GM18507 (cell line): Measurements from ENCODE around the gene PRCP.

ENCODE experiments used
- DNase-seq: peaks from one replicate; pipeline ENCODE4 v3.0.0; 2011; ENCODE audit warnings: low read depth; ENCODE audit not compliant: insufficient read length; ENCODE audit errors: extremely low spot score
- FAIRE-seq: peaks from 2 replicates; lab custom pipeline; 2011; peaks lifted over from hg19 to GRCh38; lab: Jason Lieb, UNC

PRCP gene

DNA sequence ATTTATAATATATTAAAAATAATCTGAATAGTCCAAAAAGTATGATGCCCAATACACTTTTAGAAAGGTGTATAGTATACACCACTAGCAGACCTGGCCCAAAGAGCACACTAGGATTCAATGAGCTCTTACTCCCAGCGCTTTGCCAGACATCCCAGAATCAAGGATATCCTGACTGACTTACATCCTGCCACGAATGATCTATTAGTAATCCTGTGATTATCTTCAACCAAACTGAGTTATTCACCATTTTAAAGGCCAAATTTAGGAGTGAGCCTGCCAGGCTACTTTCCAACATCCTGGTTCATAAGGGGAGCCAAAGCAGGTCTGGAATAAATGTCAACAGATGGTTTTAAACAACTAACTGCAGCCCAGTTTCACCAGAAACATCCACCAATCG, 105.7 kb downstream of the PRCP start:
- DNase-seq = no peak
- no peak for FAIRE-seq

DNA sequence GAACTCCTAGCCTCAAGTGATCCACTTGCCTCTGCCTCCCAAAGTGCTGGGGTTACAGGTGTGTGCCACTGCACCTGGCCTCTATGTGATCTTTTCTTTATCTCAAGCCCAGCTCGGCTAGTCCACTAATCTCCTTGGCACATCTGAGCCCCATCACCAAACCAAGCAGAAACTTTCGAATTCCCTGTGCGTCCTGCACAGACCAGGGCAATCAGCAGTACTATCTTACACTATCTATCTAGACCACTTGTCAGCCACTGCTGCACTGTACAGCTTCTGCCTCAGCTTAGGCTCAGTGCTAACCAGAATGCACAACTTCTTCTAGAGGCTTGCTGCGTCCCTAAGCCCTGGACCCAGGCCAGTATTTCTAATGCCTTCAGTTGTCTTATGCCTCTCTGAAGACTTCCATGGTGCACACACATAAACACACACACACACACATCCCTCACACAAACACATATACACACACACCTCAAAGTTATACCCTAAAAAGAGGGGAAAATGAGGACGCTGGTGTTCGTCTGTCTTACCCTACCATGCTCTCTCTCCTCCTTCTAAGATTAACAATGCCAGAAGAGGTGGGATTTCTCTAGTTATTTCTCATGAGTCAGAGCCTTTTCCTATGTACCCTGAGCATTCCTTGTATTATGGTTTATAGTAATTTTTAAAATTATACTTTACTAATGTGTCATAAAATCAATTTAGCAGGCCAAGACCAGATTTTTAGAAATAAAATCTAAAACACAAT, 107.2 kb downstream of the PRCP start:
- DNase-seq (no peak), FAIRE-seq (no peak)

DNA sequence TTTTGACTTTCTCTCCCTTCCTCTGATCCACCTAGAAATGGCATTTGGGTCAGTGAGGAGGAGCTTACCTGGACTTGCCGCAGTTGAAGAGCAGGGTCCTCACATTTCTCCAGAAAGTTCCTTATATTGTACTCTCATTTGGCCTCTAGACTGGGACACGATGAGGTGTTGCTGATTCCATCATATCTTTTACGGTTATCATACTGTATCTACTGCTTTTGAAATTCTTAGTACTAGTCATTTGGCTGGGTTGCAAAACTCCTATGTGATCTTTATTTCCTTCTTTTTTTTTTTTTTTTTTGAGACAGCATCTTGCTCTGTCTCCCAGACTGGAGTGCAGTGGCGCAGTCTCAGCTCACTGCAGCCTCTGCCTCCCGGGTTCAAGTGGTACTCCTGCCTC, 107.9 kb downstream of the PRCP start:
- FAIRE-seq = no peak
- DNase-seq = no peak

DNA sequence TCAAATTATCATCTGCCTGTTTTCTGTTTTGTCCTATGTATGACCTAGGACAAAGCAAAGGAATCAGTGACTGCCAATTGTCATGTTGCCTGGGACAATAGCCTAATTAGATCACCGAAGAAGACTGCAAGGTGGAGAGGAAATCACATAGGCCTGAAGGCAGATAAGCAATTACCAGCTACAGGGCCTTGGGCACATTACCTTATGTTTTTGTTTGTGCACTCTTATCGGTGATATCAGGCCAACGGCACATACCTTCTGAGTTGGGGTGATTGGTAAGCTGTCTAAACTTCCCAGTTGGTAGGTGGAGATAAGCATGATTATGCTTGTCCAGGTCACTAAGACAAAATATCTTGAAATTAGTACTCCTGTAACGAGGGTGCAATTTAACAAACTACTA, 108.5 kb downstream of the PRCP start:
- FAIRE-seq (no peak), DNase-seq (no peak)

DNA sequence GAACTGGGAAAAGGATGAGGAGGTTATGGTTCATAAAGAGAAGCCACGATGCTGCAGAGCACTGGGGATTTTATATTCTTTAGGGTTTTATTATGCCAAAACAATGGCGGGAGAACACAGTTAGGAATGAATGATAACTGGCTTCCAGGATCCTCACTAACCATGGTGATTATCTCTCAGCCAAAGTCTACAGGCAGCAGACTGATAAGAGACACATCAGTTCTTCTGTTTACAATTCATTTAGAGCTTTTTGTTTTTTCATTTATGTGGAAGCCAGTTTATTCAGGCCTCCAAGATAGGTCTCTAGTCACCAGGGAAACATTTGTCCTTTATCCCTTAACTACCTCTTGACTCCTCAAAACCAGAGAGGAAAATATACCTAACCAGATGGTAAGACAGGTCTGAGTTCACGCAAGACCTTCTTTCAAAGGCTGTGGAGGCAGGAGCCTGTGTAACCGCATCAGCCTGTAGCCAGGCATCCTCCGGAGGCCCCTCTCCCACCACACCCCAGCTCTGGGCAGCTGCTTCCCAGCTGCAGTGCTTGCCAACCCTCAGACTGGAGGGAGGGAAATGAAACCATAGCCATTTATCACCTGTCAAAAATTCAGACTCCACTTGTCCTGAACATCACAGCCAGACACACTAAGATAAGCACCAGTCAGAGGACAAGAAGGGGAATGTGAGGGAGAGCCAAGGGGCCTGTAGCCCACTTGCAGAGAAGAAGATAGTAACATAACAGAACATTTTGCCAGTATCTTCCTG, 109.3 kb downstream of the PRCP start:
- FAIRE-seq (no peak), DNase-seq (no peak)

DNA sequence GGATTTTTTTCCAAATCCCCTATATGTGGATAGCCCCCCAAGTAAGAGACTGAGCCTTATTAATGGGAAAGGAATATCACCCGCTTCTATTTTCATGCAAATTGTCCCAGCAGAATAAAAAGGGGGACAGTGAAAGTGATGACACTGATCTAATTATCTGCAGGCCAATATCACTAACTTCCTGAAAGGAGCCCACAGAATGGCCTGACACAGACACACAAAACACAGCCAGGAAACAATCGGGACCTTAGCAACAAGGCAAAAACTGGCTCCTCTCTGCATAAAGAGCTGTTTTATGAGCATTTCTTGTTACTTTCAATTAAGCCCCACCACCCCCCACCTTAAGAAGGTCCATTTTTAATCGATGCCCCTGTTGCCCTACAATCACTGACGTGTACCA, 112.2 kb downstream of the PRCP start:
- FAIRE-seq (no peak), DNase-seq (no peak)

DNA sequence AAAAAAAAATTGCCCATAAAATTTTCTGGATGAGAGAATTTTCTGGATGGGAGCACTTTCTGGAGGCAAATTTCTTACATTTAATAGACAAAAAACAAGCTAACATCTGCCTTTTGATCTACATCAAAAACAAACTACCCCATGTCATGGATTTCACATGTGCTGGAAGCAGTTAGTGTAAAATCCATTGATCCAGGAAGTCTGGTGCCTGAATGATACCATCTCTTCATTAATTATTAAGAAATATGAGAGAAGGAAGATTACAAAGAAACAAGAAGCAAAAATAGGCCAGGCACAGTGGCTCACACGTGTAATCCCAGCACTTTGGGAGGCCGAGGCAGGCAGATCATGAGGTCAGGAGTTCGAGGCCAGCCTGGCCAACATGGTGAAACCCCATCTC, 113.4 kb downstream of the PRCP start:
- DNase-seq = no peak
- FAIRE-seq = no peak

DNA sequence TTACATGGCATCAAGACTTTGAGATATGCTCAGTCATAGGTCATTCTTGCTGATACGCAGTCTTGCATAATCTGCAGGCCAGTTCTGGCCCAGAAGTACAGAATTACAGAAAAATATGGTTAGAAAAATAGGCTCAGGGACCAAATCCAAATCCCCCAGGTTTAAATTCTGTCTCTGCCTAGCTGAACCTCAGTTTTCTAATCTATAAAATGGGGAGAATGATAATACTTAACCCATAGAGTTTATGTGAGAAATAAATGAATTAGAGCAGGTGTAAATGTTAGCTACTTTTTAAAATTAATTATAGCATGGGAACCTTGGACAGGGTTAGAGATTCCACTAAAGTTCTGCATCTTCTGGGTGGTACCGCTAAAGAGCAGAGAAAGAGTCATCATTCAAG, 114.2 kb downstream of the PRCP start:
- FAIRE-seq = no peak

DNA sequence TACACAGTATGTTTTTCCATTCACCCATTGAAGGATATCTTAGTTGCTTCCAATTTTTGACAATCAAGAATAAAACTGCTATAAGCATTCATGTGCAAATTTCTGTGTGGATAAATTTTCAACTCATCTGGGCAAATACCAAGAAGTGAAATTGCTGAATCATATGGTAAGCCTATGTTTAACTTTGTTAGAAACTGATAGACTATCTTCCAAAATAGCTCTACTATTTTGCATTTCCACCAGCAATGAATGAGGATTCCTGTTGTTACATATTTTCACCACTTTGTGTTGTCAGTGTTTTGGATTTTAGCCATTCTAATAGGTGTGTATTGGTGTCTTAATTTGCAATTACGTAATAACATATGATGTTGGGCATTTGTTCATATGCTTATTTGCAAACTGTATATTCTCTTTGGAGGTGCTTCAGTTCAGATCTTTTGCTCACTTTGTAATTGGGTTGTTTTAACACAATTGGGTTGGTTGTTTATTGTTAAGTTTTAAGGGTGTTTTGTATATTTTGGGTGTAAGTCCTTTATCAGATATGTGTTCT, 117.3 kb downstream of the PRCP start:
- no peak for DNase-seq
- FAIRE-seq = no peak

More for the DNA sequence above, 114.2 kb downstream of the PRCP start:
- no peak for DNase-seq

DNA sequence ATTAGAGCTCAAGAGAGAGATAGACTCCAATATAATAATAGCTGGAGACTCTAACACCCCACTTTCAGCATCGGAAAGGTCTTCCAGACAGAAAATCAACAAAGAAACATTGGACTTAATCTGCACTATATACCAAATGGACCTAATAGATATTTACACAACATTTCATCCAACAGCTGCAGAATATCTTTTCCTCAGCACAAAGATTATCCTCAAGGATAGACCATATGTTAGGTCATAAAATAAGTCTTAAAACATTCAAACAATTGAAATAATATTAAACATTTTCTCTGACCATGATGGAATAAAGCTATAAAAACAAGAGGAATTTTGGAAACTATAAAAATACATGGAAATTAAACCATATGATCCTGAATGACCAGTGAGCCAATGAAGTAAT, 121.5 kb downstream of the PRCP start:
- no peak for DNase-seq
- no peak for FAIRE-seq

DNA sequence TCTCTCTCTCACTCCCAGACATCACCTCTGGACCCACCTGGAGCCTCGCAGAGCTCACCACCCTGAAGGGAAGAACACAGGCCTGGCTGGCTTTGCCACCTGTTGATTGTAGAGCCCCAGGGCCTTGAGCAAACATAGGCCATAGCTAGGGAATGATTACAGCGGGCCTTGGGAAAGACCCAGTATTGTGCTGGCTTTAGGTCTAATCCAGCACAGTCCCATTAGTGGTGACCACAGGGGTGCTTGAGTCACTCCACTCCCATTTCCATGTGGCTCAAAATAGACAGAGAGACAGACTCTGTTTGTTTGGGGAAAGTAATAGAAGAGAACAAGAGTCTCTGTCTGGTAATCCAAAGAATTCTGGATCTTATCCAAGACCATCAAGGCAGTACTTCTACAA, 123.9 kb downstream of the PRCP start:
- no peak for DNase-seq
- FAIRE-seq = no peak

DNA sequence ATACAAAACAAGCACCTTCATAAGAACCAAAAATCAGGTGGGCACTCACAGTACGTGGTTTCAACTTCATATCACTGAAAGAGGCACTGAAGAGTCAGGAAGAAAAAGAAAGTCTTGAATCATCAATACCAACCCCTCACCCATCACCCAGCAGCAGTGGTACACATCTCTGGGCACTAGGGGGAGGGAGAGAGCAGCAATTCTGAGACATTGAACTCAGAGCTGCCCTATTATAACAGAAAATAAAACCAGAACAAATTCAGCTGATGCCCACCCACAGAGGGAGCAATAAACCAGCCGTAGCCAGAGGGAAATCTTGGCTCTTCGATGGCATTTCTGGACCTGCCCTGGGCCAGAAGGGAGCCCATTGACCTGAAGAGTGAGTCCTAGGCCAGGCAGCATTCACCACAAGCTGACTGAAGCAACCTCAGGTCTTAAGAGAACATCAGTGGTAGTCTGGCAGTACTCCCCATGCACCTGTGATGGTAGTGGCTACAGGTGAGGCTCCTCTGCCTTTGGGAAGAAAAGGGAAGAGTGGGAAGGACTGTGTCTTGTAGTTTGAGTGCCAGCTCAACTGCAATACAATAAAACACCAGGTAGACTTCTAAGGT, 124.4 kb downstream of the PRCP start:
- DNase-seq = peak; percentile 11
- FAIRE-seq = peak; percentile 80

DNA sequence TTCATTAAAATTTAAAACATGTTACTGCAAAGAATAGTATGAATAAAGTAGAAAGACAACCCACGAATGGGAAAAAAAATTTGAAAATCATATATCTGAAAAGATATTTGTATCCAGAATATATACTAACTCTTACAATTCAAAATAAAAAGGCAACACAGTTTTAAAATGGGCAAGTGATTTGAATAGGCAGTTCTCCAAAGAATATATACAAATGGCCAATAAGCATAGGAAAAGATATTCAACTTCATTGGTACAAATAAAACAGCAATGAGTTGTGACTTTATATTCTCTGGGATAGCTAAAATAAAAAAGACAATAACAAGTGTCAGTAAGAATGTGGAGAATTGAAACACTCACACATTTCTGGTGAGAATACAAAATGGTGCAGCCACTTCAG, 125.0 kb downstream of the PRCP start:
- DNase-seq (no peak), FAIRE-seq (no peak)
